Breast epithelium (tissue), 3 donors: Measurements from ENCODE around the gene DNASE2.

ENCODE experiments used
- POLR2A ChIP-seq: fragments of 450-650 bp; IDR thresholded peaks from one replicate; pipeline ENCODE4 v1.6.1; 2016; ENCODE audit warnings: antibody characterized with exemption, mild to moderate bottlenecking, moderate library complexity
- POLR2AphosphoS5 ChIP-seq, 3 donors: sonication (generic); formaldehyde crosslinking; IDR thresholded peaks; one replicate each; pipeline ENCODE4 v1.6.1; 2017; ENCODE audit warnings: antibody characterized with exemption in 3 of 3
- TF ChIP-seq, protein P1 (sequence below), 3 donors: fragments of 450-650 bp; IDR thresholded peaks; one replicate each; pipeline ENCODE4 v1.5.1; 2016 to 2017; ENCODE audit warnings: antibody characterized with exemption in 3 of 3, mild to moderate bottlenecking in 3 of 3, moderate library complexity in 3 of 3

- TF ChIP-seq, protein P1, sequence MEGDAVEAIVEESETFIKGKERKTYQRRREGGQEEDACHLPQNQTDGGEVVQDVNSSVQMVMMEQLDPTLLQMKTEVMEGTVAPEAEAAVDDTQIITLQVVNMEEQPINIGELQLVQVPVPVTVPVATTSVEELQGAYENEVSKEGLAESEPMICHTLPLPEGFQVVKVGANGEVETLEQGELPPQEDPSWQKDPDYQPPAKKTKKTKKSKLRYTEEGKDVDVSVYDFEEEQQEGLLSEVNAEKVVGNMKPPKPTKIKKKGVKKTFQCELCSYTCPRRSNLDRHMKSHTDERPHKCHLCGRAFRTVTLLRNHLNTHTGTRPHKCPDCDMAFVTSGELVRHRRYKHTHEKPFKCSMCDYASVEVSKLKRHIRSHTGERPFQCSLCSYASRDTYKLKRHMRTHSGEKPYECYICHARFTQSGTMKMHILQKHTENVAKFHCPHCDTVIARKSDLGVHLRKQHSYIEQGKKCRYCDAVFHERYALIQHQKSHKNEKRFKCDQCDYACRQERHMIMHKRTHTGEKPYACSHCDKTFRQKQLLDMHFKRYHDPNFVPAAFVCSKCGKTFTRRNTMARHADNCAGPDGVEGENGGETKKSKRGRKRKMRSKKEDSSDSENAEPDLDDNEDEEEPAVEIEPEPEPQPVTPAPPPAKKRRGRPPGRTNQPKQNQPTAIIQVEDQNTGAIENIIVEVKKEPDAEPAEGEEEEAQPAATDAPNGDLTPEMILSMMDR (IDR thresholded peaks at IDR 0.05), result no peak
- no peak for TF ChIP-seq POLR2AphosphoS5 (IDR thresholded peaks at IDR 0.05)
- no peak for TF ChIP-seq POLR2A
Measured at GRCh38 chr19:12859546-12859945, 21.7 kb downstream of the DNASE2 start.
